ENCODE measurements around the gene JAK3. TPM values are rescaled to one million over a fixed set of nuclear protein-coding genes. Genes with fewer than 3 reads are reported as not detected.
"Not testable (repeated sequence)": the region's sequence is repeated elsewhere in the genome, so short reads cannot be mapped to it uniquely, and the experiment has no call there.

Gene JAK3
- total RNA-seq, 3 donors from 2014 or later = 2.8 to 13.1 (median 3.5) TPM

DNA sequence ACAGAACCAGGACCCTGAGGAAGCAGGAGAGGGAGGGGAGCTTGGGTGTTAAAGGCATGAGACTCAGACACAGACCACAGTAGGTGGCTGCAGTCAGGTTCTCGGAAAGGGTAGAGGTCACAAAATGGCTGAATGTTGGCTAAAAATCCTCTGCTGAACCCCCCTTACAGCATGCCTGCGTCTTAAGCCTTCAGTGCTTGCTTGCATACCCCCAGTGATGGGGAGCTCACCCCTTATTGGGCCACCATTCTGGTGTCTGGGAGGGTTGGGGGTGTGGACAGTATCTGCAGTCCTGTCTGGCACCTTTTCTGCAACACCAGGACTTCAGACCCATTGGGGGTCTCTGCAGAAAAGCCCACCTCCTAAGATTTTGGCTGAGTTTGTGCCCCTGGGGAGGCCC is 67.0 kb downstream of the JAK3 start:
- no peak overlapping the region for H3K4me3 ChIP-seq
- no peaks in the 10 kb centered on the region for H3K36me3 ChIP-seq
- TF ChIP-seq POLR2AphosphoS5 (IDR thresholded peaks at IDR 0.05) = no peak
- H3K4me1 ChIP-seq = no peaks in the 10 kb centered on the region
- no peak overlapping the region for H3K27ac ChIP-seq
- intact Hi-C loops (cut with DNase I; ENCODE audit: low total_unique reads) = no loop called here
- no peaks in the 10 kb centered on the region for H3K9me3 ChIP-seq
- DNase-seq (ENCODE audit: low spot score in 2 of 2) = no peak
- H3K27me3 ChIP-seq = peaks cover 0 to 3% of the 10 kb centered on the region in 2 donors

DNA sequence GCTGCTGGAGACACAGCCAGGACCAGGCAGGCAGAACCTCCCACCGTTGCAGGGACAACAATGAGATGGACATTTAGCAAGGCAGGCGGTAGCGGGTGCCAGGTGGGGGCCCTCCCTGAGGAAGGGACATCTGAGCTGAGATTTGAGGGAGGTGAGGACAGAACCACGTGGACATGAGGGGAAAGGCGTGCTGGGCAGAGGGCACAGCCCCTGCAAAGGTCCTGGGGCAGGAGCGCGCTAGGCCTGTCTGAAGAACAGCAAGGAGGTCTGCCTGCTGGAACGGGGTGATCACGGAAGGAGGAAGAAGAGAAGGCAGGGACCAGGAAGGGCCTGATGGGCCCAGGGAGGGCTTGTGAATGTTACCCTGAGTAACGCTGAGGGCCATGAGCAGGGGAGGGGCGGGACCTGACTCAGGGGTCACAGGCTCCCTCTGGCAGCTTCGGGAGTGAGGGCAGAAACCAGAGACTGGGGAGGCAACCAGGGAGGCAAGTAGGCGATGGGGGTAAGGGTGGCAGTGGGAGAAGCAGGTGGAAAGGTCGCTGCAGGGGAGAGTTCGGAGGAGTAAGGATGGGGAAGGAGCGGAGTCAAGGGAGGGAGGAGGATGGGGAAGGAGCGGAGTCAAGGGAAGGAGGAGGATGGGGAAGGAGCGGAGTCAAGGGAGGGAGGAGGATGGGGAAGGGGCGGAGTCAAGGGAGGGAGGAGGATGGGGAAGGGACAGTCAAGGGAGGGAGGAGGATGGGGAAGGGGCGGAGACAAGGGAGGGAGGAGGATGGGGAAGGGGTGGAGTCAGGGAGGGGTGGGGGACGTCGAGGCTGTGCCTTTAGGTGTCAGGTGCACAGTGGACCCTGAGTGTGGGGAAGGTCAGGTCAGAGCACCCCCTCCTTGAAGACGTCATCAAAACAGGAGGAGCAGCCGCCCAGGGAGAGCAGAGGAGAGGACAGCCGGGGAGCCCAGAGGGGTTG is 68.5 kb downstream of the JAK3 start:
- no peaks in the 10 kb centered on the region for H3K9me3 ChIP-seq
- H3K4me1 ChIP-seq = no peaks in the 10 kb centered on the region
- H3K27ac ChIP-seq = peak overlapping the region in 1 of 2 donors; percentile 25
- H3K27me3 ChIP-seq = peaks cover 0 to 3% of the 10 kb centered on the region in 2 donors
- DNase-seq (ENCODE audit: low spot score in 2 of 2) = peak in 1 of 2 donors; percentile 38
- H3K4me3 ChIP-seq = peak overlapping the region; percentile 7 to 64 (median 46)
- TF ChIP-seq POLR2A (IDR thresholded peaks at IDR 0.05) (no peak), POLR2AphosphoS5 (IDR thresholded peaks at IDR 0.05) (no peak)
- TF ChIP-seq, protein P1, sequence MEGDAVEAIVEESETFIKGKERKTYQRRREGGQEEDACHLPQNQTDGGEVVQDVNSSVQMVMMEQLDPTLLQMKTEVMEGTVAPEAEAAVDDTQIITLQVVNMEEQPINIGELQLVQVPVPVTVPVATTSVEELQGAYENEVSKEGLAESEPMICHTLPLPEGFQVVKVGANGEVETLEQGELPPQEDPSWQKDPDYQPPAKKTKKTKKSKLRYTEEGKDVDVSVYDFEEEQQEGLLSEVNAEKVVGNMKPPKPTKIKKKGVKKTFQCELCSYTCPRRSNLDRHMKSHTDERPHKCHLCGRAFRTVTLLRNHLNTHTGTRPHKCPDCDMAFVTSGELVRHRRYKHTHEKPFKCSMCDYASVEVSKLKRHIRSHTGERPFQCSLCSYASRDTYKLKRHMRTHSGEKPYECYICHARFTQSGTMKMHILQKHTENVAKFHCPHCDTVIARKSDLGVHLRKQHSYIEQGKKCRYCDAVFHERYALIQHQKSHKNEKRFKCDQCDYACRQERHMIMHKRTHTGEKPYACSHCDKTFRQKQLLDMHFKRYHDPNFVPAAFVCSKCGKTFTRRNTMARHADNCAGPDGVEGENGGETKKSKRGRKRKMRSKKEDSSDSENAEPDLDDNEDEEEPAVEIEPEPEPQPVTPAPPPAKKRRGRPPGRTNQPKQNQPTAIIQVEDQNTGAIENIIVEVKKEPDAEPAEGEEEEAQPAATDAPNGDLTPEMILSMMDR (IDR thresholded peaks at IDR 0.05) = no peak
- intact Hi-C loops (cut with DNase I; ENCODE audit: low total_unique reads) = no loop called here
- no peaks in the 10 kb centered on the region for H3K36me3 ChIP-seq

DNA sequence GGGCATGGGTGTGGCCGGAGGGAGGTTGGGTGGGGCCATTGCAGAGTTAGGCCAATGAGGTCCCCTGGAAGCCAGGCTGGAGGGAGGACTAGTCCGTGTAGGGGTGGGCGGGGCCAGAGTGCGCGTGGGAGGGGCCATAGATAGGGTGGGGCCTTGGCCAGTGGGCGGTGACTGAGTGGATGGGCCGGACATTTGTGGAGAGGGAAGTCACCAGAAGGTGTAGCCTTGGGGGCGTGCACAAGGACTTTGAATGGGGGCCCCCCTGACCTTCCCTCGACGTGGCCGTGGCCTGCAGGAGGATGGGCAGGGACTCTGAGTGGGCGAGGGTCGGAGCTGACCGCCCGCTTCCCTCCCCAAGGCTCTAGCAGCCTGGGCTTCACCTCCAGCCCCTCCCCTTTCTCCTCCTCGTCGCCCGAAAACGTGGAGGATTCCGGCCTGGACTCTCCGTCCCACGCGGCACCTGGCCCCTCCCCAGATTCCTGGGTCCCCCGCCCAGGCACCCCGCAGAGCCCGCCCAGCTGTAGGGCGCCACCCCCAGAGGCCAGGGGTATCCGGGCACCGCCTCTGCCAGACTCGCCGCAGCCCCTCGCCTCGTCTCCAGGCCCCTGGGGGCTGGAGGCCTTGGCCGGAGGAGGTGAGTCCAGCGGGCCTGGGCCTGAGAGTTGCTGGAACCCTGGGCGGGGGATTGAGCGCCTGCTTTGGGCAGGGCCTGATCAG is 69.4 kb downstream of the JAK3 start:
- intact Hi-C loops (cut with DNase I; ENCODE audit: low total_unique reads) = no loop called here
- Histone ChIP-seq H3K9me3 (no peaks in the 10 kb centered on the region), H3K36me3 (no peaks in the 10 kb centered on the region), H3K4me1 (no peaks in the 10 kb centered on the region), H3K27me3 (peaks cover 0 to 3% of the 10 kb centered on the region in 2 donors), H3K4me3 (peak overlapping the region; percentile 7 to 64 (median 46)), H3K27ac (peak overlapping the region in 1 of 2 donors; percentile 19)
- TF ChIP-seq, protein P1 (IDR thresholded peaks at IDR 0.05) = no peak
- peak in 1 of 2 donors; percentile 35 for DNase-seq (ENCODE audit: low spot score in 2 of 2)

DNA sequence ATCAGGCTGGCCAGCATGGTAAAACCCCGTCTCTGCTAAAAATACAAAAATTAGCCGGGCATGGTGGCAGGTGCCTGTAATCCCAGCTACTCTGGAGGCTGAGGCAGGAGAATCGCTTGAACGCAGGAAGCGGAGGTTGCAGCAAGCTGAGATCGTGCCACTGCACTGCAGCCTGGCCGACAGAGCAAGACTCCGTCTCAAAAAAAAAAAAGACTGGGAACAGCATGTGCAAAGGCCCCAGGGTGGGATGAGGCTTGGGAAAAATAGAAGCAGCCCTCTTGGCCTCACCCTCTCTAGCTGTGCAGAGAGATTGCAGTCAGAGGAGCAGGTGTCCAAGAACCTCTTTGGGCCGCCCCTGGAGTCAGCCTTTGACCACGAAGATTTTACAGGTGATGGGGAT is 69.9 kb downstream of the JAK3 start:
- peak overlapping the region in 1 of 3 donors; percentile 46 for H3K4me3 ChIP-seq
- H3K9me3 ChIP-seq; DNase-seq (ENCODE audit: low spot score in 2 of 2); H3K4me1 ChIP-seq; H3K27ac ChIP-seq; H3K27me3 ChIP-seq; H3K36me3 ChIP-seq; intact Hi-C loops (cut with DNase I; ENCODE audit: low total_unique reads): not testable (repeated sequence)

DNA sequence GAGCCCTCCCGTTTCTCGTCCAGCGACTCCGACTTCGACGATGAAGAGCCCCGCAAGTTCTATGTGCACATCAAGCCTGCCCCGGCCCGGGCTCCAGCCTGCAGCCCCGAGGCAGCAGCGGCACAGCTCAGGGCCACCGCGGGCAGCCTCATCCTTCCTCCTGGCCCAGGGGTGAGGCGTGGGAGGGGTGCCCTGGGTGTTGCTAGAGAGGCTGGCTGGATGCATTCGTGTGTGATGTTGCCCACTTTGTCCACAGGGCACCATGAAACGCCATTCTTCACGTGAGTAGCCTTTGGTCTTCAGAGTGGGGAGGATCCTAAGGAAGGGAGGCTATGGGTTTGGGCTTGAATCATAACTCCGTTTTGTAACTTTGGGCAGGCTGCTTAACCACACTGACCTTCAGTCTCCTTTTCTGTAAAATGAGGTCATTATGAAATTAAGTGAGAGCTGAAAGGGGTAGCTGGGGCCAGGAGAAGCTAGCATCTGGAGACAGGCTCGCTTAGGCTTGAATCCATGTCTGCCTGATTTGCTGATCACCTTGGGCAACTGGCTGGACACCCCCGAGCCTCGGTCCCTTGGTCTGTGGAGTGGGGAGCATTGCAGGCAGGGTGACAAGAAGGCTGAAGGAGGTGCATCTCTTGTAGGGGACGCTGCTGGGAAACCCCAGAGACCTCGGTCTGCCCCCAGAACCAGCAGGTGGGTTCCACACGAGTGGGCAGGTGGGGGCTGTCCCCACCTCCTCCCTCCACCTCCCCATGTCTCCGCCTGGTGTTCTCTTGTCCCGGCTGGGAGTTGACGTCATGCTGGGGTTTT is 71.6 kb downstream of the JAK3 start:
- H3K4me1 ChIP-seq = no peaks in the 10 kb centered on the region
- TF ChIP-seq POLR2A (IDR thresholded peaks at IDR 0.05) (no peak), POLR2AphosphoS5 (IDR thresholded peaks at IDR 0.05) (no peak)
- TF ChIP-seq, protein P1 (IDR thresholded peaks at IDR 0.05) = no peak
- H3K27ac ChIP-seq = peak overlapping the region in 1 of 2 donors; percentile 12
- peak overlapping the region in 1 of 3 donors; percentile 15 for H3K4me3 ChIP-seq
- no peak for DNase-seq (ENCODE audit: low spot score in 2 of 2)
- no peaks in the 10 kb centered on the region for H3K9me3 ChIP-seq
- intact Hi-C loops (cut with DNase I; ENCODE audit: low total_unique reads) = no loop called here
- H3K36me3 ChIP-seq = no peaks in the 10 kb centered on the region
- H3K27me3 ChIP-seq = peaks cover 0 to 3% of the 10 kb centered on the region in 2 donors
